HEK293 (cell line): ENCODE results near the gene NMRK2.

Source experiments
- CTCF ChIA-PET: fragments of 350-600 bp; formaldehyde crosslinking; extraction: SDS; loops from one replicate; lab custom pipeline; 2021; ENCODE audit warnings: antibody characterized with exemption; lab: Yijun Ruan, JAX
- POLR2A ChIA-PET: fragments of 300-600 bp; formaldehyde crosslinking; extraction: SDS; loops from one replicate; lab custom pipeline; 2020; ENCODE audit warnings: antibody characterized with exemption, inconsistent platforms; lab: Yijun Ruan, JAX
- H3K27ac ChIP-seq: fragments of 200-500 bp; sonication (Bioruptor generic); 2 replicates; pipeline ENCODE4 v1.5.1; 2014; ENCODE audit warnings: low read depth, low read length, control low read depth, inconsistent platforms; ENCODE audit errors: extremely low read depth
- H3K36me3 ChIP-seq, 2 experiments: fragments of 200-500 bp in 1 of 2; sonication (Bioruptor generic) in 1 of 2; 1 replicate in 1 of 2; 2 replicates in 1 of 2; pipeline ENCODE4 v1.5.1; 2014 to 2017; ENCODE audit warnings: inconsistent platforms in 2 of 2, low read length in 2 of 2; ENCODE audit not compliant: control insufficient read depth in 2 of 2, insufficient read depth in 1 of 2
- H3K4me1 ChIP-seq: fragments of 200-500 bp; sonication (Bioruptor generic); 2 replicates; pipeline ENCODE4 v1.5.1; 2014; ENCODE audit warnings: mild to moderate bottlenecking, low read length, inconsistent platforms; ENCODE audit not compliant: control insufficient read depth, insufficient read depth
- H3K4me3 ChIP-seq: 2 replicates; pipeline ENCODE4 v1.5.1; 2011; ENCODE audit warnings: low read depth, mild to moderate bottlenecking, control low read depth, low read length, moderate library complexity
- H3K9me3 ChIP-seq: fragments of 200-500 bp; sonication (Bioruptor generic); 2 replicates; pipeline ENCODE4 v1.5.1; 2014; ENCODE audit warnings: low read depth, low read length, inconsistent platforms; ENCODE audit not compliant: control insufficient read depth, insufficient read depth
- GLI4 ChIP-seq: fragments of 450-650 bp; formaldehyde crosslinking; IDR thresholded peaks from 2 replicates; pipeline ENCODE4 v1.5.1; 2016; ENCODE audit warnings: missing biosample characterization, missing genetic modification characterization
- HOXD13 ChIP-seq: sonication (generic); formaldehyde crosslinking; IDR thresholded peaks from 2 replicates; pipeline ENCODE4 v1.8.0; 2022; ENCODE audit warnings: missing genetic modification reagents, borderline replicate concordance
- KLF16 ChIP-seq: fragments of 450-650 bp; formaldehyde crosslinking; IDR thresholded peaks from 2 replicates; pipeline ENCODE4 v1.5.1; 2017; ENCODE audit warnings: missing biosample characterization, missing genetic modification characterization
- SCRT1 ChIP-seq: fragments of 450-650 bp; formaldehyde crosslinking; IDR thresholded peaks from 2 replicates; pipeline ENCODE4 v1.5.1; 2016; ENCODE audit warnings: missing biosample characterization, missing genetic modification characterization, borderline replicate concordance
- SP2 ChIP-seq: fragments of 450-650 bp; formaldehyde crosslinking; IDR thresholded peaks from 2 replicates; pipeline ENCODE4 v1.5.1; 2016; ENCODE audit warnings: missing biosample characterization, missing genetic modification characterization
- TRIM28 ChIP-seq: IDR thresholded peaks from 2 replicates; pipeline ENCODE4 v1.6.1; 2011; ENCODE audit warnings: low read length, control low read depth, borderline replicate concordance
- ZBTB21 ChIP-seq: fragments of 450-650 bp; formaldehyde crosslinking; IDR thresholded peaks from 2 replicates; pipeline ENCODE4 v1.5.1; 2017; ENCODE audit warnings: missing biosample characterization, missing genetic modification characterization
- ZFP3 ChIP-seq: fragments of 450-650 bp; formaldehyde crosslinking; IDR thresholded peaks from 2 replicates; pipeline ENCODE4 v1.5.1; 2016; ENCODE audit warnings: low read depth, missing biosample characterization, missing genetic modification characterization
- ZNF10 ChIP-seq: fragments of 450-650 bp; formaldehyde crosslinking; IDR thresholded peaks from 2 replicates; pipeline ENCODE4 v1.5.1; 2017; ENCODE audit warnings: missing biosample characterization, missing genetic modification characterization
- ZNF155 ChIP-seq: fragments of 450-650 bp; formaldehyde crosslinking; IDR thresholded peaks from 2 replicates; pipeline ENCODE4 v1.5.1; 2016; ENCODE audit warnings: missing biosample characterization, missing genetic modification characterization
- ZNF223 ChIP-seq: fragments of 450-650 bp; formaldehyde crosslinking; IDR thresholded peaks from 2 replicates; pipeline ENCODE4 v1.5.1; 2016; ENCODE audit warnings: missing biosample characterization, missing genetic modification characterization
- ZNF341 ChIP-seq: fragments of 450-650 bp; formaldehyde crosslinking; IDR thresholded peaks from 2 replicates; pipeline ENCODE4; 2016; ENCODE audit warnings: low read depth, missing biosample characterization, missing genetic modification characterization
- ZNF366 ChIP-seq: fragments of 450-650 bp; formaldehyde crosslinking; conservative IDR thresholded peaks from 2 replicates; pipeline ENCODE4 v1.5.1; 2016; ENCODE audit warnings: missing biosample characterization, missing genetic modification characterization
- ZNF423 ChIP-seq: fragments of 450-650 bp; formaldehyde crosslinking; IDR thresholded peaks from 2 replicates; pipeline ENCODE4 v1.5.1; 2016; ENCODE audit warnings: missing biosample characterization, missing genetic modification characterization
- ZNF560 ChIP-seq: fragments of 450-650 bp; formaldehyde crosslinking; IDR thresholded peaks from 2 replicates; pipeline ENCODE4 v1.5.1; 2017; ENCODE audit warnings: missing biosample characterization, missing genetic modification characterization, borderline replicate concordance
- ZXDB ChIP-seq: fragments of 450-650 bp; formaldehyde crosslinking; IDR thresholded peaks from 2 replicates; pipeline ENCODE4 v1.5.1; 2016; ENCODE audit warnings: missing biosample characterization, missing genetic modification characterization
- TF ChIP-seq, protein P1 (sequence below): fragments of 450-650 bp; formaldehyde crosslinking; IDR thresholded peaks from 2 replicates; pipeline ENCODE4 v1.5.1; 2016; ENCODE audit warnings: missing biosample characterization, missing genetic modification characterization
- TF ChIP-seq, protein P2 (sequence below): fragments of 450-650 bp; formaldehyde crosslinking; IDR thresholded peaks from 2 replicates; pipeline ENCODE4 v1.5.1; 2016; ENCODE audit warnings: missing biosample characterization, missing genetic modification characterization
- TF ChIP-seq, protein P3 (sequence below): fragments of 450-650 bp; formaldehyde crosslinking; IDR thresholded peaks from 2 replicates; pipeline ENCODE4 v1.5.1; 2016; ENCODE audit warnings: missing biosample characterization, missing genetic modification characterization
- TF ChIP-seq, protein P4 (sequence below): fragments of 450-650 bp; formaldehyde crosslinking; IDR thresholded peaks from 2 replicates; pipeline ENCODE4 v1.5.1; 2016; ENCODE audit warnings: missing biosample characterization, missing genetic modification characterization
- TF ChIP-seq, protein P5 (sequence below): fragments of 450-650 bp; formaldehyde crosslinking; conservative IDR thresholded peaks from 2 replicates; pipeline ENCODE4 v1.5.1; 2016; ENCODE audit warnings: low read depth, missing biosample characterization, missing genetic modification characterization
- TF ChIP-seq, protein P6 (sequence below): fragments of 450-650 bp; formaldehyde crosslinking; IDR thresholded peaks from 2 replicates; pipeline ENCODE4 v1.5.1; 2016; ENCODE audit warnings: missing biosample characterization, missing genetic modification characterization, borderline replicate concordance

The NMRK2 gene

DNA sequence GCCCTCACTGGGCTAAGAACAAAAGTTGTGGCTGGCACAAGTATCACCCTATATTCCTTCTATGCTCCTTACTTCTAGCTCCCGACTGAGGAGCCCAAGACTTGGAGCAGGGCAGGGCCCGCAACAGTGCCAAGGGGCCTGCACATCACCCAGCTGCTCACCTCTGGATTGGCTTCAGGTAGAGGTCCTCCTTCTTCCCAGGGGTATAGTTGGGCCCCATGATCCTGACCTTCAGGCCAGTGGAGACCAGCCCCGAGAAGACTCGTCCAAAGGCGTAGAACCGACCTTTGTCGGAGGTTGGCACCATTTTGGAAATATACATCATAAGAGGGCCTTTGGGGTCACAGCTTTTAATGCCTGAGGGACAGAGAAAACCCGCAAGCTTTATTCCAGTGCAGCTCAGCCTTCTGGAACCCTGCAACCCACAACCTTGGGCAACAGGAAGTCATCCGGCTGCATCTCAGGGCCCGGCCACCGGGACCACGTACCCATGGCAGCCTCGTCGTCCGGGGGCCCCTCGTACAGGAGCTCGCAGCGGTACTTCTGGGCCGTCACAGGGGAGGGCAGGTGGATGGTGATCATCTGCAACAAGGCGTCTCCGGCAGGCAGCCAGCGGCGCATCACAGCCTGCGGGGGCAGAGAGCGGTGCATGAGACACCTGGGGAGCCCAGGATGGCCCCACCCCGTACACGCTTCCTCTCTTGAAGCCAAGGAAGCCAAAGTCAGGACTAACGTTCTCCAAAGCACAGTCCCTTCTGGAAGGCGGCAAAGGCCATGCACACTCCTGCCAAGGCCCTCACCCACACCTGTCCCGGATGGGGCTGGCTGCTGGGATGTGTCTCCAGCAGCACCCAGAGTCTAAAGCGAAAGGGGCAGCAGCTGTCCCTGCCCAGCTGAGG, 47.7 kb downstream of the NMRK2 start:
- Histone ChIP-seq H3K4me3 (no peak overlapping the region), H3K36me3 (peaks cover 28 to 91% of the 10 kb centered on the region in 2 experiments), H3K27ac (no peak overlapping the region), H3K9me3 (no peaks in the 10 kb centered on the region), H3K4me1 (no peaks in the 10 kb centered on the region)
- CTCF ChIA-PET = interaction anchor here (0.7 kb wide), 1 partner anchor 14 kb away, joined by 3 read pairs; no protein-coding TSS in a partner anchor
- TF ChIP-seq GLI4 (tag by site-specific recombination) (no peak), ZBTB21 (tag by site-specific recombination) (no peak), SP2 (no peak), HOXD13 (no peak), ZNF560 (tag by site-specific recombination) (no peak), SCRT1 (tag by site-specific recombination) (no peak), ZNF10 (tag by site-specific recombination) (no peak), ZNF155 (tag by site-specific recombination) (no peak)
- TF ChIP-seq, protein P1, sequence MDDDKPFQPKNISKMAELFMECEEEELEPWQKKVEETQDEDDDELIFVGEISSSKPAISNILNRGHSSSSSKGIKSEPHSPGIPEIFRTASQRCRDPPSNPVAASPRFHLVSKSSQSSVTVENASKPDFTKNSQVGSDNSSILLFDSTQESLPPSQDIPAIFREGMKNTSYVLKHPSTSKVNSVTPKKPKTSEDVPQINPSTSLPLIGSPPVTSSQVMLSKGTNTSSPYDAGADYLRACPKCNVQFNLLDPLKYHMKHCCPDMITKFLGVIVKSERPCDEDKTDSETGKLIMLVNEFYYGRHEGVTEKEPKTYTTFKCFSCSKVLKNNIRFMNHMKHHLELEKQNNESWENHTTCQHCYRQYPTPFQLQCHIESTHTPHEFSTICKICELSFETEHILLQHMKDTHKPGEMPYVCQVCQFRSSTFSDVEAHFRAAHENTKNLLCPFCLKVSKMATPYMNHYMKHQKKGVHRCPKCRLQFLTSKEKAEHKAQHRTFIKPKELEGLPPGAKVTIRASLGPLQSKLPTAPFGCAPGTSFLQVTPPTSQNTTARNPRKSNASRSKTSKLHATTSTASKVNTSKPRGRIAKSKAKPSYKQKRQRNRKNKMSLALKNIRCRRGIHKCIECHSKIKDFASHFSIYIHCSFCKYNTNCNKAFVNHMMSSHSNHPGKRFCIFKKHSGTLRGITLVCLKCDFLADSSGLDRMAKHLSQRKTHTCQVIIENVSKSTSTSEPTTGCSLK (tag by site-specific recombination) = no peak
- TF ChIP-seq, protein P2, sequence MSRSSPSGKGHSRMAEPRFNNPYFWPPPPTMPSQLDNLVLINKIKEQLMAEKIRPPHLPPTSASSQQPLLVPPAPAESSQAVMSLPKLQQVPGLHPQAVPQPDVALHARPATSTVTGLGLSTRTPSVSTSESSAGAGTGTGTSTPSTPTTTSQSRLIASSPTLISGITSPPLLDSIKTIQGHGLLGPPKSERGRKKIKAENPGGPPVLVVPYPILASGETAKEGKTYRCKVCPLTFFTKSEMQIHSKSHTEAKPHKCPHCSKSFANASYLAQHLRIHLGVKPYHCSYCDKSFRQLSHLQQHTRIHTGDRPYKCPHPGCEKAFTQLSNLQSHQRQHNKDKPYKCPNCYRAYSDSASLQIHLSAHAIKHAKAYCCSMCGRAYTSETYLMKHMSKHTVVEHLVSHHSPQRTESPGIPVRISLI = no peak
- TF ChIP-seq, protein P3, sequence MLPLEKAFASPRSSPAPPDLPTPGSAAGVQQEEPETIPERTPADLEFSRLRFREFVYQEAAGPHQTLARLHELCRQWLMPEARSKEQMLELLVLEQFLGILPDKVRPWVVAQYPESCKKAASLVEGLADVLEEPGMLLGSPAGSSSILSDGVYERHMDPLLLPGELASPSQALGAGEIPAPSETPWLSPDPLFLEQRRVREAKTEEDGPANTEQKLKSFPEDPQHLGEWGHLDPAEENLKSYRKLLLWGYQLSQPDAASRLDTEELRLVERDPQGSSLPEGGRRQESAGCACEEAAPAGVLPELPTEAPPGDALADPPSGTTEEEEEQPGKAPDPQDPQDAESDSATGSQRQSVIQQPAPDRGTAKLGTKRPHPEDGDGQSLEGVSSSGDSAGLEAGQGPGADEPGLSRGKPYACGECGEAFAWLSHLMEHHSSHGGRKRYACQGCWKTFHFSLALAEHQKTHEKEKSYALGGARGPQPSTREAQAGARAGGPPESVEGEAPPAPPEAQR (tag by site-specific recombination) = no peak
- TF ChIP-seq, protein P4, sequence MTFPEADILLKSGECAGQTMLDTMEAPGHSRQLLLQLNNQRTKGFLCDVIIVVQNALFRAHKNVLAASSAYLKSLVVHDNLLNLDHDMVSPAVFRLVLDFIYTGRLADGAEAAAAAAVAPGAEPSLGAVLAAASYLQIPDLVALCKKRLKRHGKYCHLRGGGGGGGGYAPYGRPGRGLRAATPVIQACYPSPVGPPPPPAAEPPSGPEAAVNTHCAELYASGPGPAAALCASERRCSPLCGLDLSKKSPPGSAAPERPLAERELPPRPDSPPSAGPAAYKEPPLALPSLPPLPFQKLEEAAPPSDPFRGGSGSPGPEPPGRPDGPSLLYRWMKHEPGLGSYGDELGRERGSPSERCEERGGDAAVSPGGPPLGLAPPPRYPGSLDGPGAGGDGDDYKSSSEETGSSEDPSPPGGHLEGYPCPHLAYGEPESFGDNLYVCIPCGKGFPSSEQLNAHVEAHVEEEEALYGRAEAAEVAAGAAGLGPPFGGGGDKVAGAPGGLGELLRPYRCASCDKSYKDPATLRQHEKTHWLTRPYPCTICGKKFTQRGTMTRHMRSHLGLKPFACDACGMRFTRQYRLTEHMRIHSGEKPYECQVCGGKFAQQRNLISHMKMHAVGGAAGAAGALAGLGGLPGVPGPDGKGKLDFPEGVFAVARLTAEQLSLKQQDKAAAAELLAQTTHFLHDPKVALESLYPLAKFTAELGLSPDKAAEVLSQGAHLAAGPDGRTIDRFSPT (tag by site-specific recombination) = no peak
- POLR2A ChIA-PET = interaction anchor here (8.3 kb wide), 1 partner anchor 10 kb away, joined by 258 read pairs; the partner anchor contains the start of gene DAPK3

DNA sequence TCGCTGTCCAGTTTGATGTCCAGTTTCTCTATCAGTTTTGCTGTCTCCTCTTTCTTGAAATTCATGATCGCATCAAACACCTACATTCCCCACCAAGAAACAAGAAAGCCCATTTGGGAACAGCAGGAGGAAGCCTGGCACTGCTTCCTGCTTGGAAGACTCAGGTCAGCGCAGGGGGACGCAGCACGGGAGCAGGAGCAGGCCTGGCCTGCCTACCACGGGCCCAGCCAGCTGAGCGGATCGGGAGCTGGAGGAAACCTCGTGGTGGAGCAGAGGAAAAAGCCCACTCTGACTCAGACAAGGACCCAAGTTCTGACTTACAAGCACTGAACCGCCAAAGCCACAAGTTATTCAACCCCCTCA, 48.5 kb downstream of the NMRK2 start:
- CTCF ChIA-PET = interaction anchor here (0.7 to 1.0 kb wide), 2 partner anchors 10 to 12 kb away, joined by 3 read pairs; partner anchors contain the start of gene DAPK3
- no peaks in the 10 kb centered on the region for H3K9me3 ChIP-seq
- H3K27ac ChIP-seq = 0 out of 2 replicates have a peak overlapping the region, but pooled peaks have one; percentile 25
- TF ChIP-seq KLF16 (tag by site-specific recombination) (no peak), ZXDB (tag by site-specific recombination) (no peak), ZFP3 (tag by site-specific recombination) (no peak), ZNF423 (tag by site-specific recombination) (no peak), ZNF366 (tag by site-specific recombination) (no peak), TRIM28 (no peak), ZNF223 (tag by site-specific recombination) (no peak), ZNF341 (tag by site-specific recombination) (no peak)
- TF ChIP-seq, protein P5, sequence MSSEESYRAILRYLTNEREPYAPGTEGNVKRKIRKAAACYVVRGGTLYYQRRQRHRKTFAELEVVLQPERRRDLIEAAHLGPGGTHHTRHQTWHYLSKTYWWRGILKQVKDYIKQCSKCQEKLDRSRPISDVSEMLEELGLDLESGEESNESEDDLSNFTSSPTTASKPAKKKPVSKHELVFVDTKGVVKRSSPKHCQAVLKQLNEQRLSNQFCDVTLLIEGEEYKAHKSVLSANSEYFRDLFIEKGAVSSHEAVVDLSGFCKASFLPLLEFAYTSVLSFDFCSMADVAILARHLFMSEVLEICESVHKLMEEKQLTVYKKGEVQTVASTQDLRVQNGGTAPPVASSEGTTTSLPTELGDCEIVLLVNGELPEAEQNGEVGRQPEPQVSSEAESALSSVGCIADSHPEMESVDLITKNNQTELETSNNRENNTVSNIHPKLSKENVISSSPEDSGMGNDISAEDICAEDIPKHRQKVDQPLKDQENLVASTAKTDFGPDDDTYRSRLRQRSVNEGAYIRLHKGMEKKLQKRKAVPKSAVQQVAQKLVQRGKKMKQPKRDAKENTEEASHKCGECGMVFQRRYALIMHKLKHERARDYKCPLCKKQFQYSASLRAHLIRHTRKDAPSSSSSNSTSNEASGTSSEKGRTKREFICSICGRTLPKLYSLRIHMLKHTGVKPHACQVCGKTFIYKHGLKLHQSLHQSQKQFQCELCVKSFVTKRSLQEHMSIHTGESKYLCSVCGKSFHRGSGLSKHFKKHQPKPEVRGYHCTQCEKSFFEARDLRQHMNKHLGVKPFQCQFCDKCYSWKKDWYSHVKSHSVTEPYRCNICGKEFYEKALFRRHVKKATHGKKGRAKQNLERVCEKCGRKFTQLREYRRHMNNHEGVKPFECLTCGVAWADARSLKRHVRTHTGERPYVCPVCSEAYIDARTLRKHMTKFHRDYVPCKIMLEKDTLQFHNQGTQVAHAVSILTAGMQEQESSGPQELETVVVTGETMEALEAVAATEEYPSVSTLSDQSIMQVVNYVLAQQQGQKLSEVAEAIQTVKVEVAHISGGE (tag by site-specific recombination) = no peak
- TF ChIP-seq, protein P6, sequence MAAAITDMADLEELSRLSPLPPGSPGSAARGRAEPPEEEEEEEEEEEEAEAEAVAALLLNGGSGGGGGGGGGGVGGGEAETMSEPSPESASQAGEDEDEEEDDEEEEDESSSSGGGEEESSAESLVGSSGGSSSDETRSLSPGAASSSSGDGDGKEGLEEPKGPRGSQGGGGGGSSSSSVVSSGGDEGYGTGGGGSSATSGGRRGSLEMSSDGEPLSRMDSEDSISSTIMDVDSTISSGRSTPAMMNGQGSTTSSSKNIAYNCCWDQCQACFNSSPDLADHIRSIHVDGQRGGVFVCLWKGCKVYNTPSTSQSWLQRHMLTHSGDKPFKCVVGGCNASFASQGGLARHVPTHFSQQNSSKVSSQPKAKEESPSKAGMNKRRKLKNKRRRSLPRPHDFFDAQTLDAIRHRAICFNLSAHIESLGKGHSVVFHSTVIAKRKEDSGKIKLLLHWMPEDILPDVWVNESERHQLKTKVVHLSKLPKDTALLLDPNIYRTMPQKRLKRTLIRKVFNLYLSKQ (tag by site-specific recombination) = no peak

More for the DNA sequence above, 48.5 kb downstream of the NMRK2 start:
- no peak overlapping the region for H3K4me3 ChIP-seq
- H3K4me1 ChIP-seq = peaks cover 4% of the 10 kb centered on the region; the same call in 1 of the 2 replicates
- POLR2A ChIA-PET = interaction anchor here (8.3 kb wide), 1 partner anchor 11 kb away, joined by 258 read pairs; the partner anchor contains the start of gene DAPK3
- peaks cover 28 to 84% of the 10 kb centered on the region in 2 experiments for H3K36me3 ChIP-seq
